Body of pancreas (tissue), 4 donors: ENCODE data around the gene MRPS18A.

Experiments used
- POLR2A ChIP-seq, 3 donors: fragments of 450-650 bp; IDR thresholded peaks; one replicate each; pipeline ENCODE4 v1.6.1; 2016; ENCODE audit warnings: antibody characterized with exemption in 3 of 3, mild to moderate bottlenecking in 2 of 3
- TF ChIP-seq, protein P1 (sequence below), 7 experiments: fragments of 450-650 bp in 4 of 7; fragments of 200-600 bp in 3 of 7; sonication (generic) in 3 of 7; IDR thresholded peaks; one replicate each; pipeline ENCODE4 v1.5.1; 2016 to 2019; ENCODE audit warnings: antibody characterized with exemption in 7 of 7

DNA sequence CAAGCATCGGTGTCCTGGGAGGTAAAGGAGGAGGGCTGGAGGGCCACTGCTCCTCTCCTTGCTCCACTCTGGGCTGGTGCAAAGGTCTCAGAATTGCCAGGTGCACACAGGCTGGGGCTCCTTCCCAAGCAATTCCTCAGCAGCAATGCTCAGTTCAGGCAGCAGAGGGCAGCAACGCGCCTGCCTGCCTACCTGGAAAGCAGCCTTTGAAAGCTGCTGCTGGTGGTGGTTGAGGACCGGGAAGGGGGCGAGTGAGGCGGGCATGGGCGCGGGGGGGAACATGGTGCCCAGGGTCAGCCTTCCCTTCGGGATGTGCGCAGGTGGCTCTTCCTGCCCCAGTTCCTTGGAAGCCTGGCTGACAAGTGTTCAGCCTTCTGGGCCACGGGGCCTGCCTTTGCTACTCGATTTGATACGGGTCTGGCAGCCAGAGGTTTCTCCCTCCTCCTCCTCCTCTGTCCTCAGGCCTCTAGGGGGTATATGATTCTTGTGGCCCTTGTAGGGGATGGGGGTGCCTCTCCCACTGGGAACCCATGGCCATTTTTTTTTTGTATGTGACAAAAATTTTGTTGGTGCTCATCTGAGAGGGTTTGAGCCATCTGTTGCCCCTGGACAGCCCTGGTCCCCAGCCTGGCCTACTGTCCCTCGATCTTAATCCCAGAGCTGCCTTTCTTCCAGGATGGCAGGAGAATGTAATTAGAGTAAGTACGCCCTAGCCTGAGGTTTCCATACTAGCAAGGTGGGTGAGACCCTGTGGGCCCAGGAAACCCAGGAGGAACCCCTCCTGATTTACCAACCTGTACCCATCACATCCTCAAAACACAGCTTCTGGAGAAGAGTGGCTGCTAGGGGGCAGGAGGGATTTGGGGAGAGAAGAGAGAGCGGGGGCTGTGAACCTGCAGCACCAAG, 20.1 kb downstream of the MRPS18A start:
- TF ChIP-seq, protein P1, sequence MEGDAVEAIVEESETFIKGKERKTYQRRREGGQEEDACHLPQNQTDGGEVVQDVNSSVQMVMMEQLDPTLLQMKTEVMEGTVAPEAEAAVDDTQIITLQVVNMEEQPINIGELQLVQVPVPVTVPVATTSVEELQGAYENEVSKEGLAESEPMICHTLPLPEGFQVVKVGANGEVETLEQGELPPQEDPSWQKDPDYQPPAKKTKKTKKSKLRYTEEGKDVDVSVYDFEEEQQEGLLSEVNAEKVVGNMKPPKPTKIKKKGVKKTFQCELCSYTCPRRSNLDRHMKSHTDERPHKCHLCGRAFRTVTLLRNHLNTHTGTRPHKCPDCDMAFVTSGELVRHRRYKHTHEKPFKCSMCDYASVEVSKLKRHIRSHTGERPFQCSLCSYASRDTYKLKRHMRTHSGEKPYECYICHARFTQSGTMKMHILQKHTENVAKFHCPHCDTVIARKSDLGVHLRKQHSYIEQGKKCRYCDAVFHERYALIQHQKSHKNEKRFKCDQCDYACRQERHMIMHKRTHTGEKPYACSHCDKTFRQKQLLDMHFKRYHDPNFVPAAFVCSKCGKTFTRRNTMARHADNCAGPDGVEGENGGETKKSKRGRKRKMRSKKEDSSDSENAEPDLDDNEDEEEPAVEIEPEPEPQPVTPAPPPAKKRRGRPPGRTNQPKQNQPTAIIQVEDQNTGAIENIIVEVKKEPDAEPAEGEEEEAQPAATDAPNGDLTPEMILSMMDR (IDR thresholded peaks at IDR 0.05), result peak; percentile 94 to 97 (median 96)
- TF ChIP-seq POLR2A (IDR thresholded peaks at IDR 0.05), result no peak
